Hepatocyte (in vitro differentiated cells): ENCODE data around the gene CUL5.

Experiments
- EZH2 ChIP-seq: fragments of 200-600 bp; sonication (generic); IDR thresholded peaks from 2 replicates; pipeline ENCODE4 v1.6.1; 2016; ENCODE audit warnings: antibody characterized with exemption, mild to moderate bottlenecking, borderline replicate concordance
- EZH2phosphoT487 ChIP-seq: fragments of 200-600 bp; sonication (generic); IDR thresholded peaks from one replicate; pipeline ENCODE4 v1.6.1; 2018; ENCODE audit warnings: antibody characterized with exemption, mild to moderate bottlenecking, low read depth, moderate library complexity; ENCODE audit not compliant: unreplicated experiment, severe bottlenecking
- TF ChIP-seq, protein P1 (sequence below): fragments of 200-600 bp; sonication (generic); IDR thresholded peaks from 2 replicates; pipeline ENCODE4 v1.5.1; 2016; ENCODE audit warnings: antibody characterized with exemption, mild to moderate bottlenecking; ENCODE audit not compliant: poor library complexity

DNA sequence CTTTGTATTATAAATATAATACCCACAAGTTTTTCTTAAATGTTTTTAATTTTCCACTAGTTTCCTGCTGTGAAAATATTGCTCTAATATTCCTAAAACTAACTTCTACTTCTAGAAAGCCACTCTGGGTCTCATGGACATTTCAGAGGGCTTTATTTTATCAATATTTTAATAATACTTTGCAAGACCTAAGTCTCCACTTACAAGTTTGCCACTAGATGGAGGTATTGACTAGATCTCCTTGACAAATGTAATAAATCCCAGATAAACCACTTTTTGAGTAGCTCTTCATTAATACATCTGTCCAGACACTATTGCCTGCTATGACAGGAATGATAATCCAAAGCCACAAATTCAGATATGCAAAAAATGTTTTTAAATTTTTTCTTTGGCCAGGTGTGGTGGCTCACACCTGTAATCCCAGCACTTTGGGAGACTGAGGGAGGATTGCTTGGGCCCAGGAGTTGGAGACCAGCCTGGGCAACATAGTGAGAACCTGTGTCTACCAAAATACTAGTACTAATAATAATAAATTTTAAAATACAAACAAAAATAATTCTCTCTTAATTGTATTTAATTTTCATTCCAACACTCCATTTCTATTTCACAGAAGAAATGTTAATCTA lies 109.2 kb downstream of the CUL5 start:
- TF ChIP-seq, protein P1, sequence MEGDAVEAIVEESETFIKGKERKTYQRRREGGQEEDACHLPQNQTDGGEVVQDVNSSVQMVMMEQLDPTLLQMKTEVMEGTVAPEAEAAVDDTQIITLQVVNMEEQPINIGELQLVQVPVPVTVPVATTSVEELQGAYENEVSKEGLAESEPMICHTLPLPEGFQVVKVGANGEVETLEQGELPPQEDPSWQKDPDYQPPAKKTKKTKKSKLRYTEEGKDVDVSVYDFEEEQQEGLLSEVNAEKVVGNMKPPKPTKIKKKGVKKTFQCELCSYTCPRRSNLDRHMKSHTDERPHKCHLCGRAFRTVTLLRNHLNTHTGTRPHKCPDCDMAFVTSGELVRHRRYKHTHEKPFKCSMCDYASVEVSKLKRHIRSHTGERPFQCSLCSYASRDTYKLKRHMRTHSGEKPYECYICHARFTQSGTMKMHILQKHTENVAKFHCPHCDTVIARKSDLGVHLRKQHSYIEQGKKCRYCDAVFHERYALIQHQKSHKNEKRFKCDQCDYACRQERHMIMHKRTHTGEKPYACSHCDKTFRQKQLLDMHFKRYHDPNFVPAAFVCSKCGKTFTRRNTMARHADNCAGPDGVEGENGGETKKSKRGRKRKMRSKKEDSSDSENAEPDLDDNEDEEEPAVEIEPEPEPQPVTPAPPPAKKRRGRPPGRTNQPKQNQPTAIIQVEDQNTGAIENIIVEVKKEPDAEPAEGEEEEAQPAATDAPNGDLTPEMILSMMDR, result peak; percentile 72
- TF ChIP-seq EZH2phosphoT487, result no peak
- no peak for TF ChIP-seq EZH2
